ENCODE results near the gene CASP1.

CASP1 gene

GRCh38 chr11:105024394-105024793 lies 10.6 kb downstream of the CASP1 start:
- no peak overlapping the region for H3K4me3 ChIP-seq (ENCODE audit: control insufficient read depth, low read depth, low read length)
- no peak for DNase-seq (ENCODE audit: low read depth)
- no peak for TF ChIP-seq CTCF (IDR thresholded peaks at IDR 0.05; ENCODE audit: control insufficient read depth, insufficient read depth, low read depth, low read length, missing control alignments)

GRCh38 chr11:105023003-105023402 lies 11.9 kb downstream of the CASP1 start, which contains the start of gene CASP5:
Gene CASP5, minus strand, starts transcription at chr11:105023168. Its CDS starts 32 bp downstream, at chr11:105023136.
- DNase-seq (ENCODE audit: low read depth), result no peak

GRCh38 chr11:105022527-105022926 lies 12.4 kb downstream of the CASP1 start:
- no peak for DNase-seq (ENCODE audit: low read depth)
- no peak overlapping the region for H3K4me3 ChIP-seq (ENCODE audit: control insufficient read depth, low read depth, low read length)

More at GRCh38 chr11:105023003-105023402, 11.9 kb downstream of the CASP1 start, which contains the start of gene CASP5:
- no peak for TF ChIP-seq CTCF (IDR thresholded peaks at IDR 0.05; ENCODE audit: control insufficient read depth, insufficient read depth, low read depth, low read length, missing control alignments)
- H3K4me3 ChIP-seq (ENCODE audit: control insufficient read depth, low read depth, low read length), result no peak within 1 kb of the TSS

GRCh38 chr11:105007463-105007862 lies 27.5 kb downstream of the CASP1 start:
- no peak overlapping the region for H3K4me3 ChIP-seq (ENCODE audit: control insufficient read depth, low read depth, low read length)
- DNase-seq (ENCODE audit: low read depth), result no peak
- no peak for TF ChIP-seq CTCF (IDR thresholded peaks at IDR 0.05; ENCODE audit: control insufficient read depth, insufficient read depth, low read depth, low read length, missing control alignments)

More at GRCh38 chr11:105022527-105022926, 12.4 kb downstream of the CASP1 start:
- no peak for TF ChIP-seq CTCF (IDR thresholded peaks at IDR 0.05; ENCODE audit: control insufficient read depth, insufficient read depth, low read depth, low read length, missing control alignments)

- TF ChIP-seq CTCF (IDR thresholded peaks at IDR 0.05; ENCODE audit: control insufficient read depth, insufficient read depth, low read depth, low read length, missing control alignments), result no peak
- no peak overlapping the region for H3K4me3 ChIP-seq (ENCODE audit: control insufficient read depth, low read depth, low read length)
- no peak for DNase-seq (ENCODE audit: low read depth)
These were observed 29.5 kb downstream of the CASP1 start for GRCh38 chr11:105005451-105005845.

- no peak for DNase-seq (ENCODE audit: low read depth)
- no peak overlapping the region for H3K4me3 ChIP-seq (ENCODE audit: control insufficient read depth, low read depth, low read length)
- no peak for TF ChIP-seq CTCF (IDR thresholded peaks at IDR 0.05; ENCODE audit: control insufficient read depth, insufficient read depth, low read depth, low read length, missing control alignments)
These were observed 30.9 kb downstream of the CASP1 start for GRCh38 chr11:105004021-105004420.

GRCh38 chr11:105003151-105003550 lies 31.8 kb downstream of the CASP1 start:
- TF ChIP-seq CTCF (IDR thresholded peaks at IDR 0.05; ENCODE audit: control insufficient read depth, insufficient read depth, low read depth, low read length, missing control alignments), result no peak
- DNase-seq (ENCODE audit: low read depth), result no peak
- no peak overlapping the region for H3K4me3 ChIP-seq (ENCODE audit: control insufficient read depth, low read depth, low read length)

Data from AG09309 (cell line).